K562 (cell line): Measurements from ENCODE around the gene ADSS1. TPM values are rescaled to one million over a fixed set of nuclear protein-coding genes. Genes with fewer than 3 reads are reported as not detected.

Experiments used
- ATAC-seq: fragments of 200-7000 bp; cut with Tn5 transposase; 3 replicates; pipeline ENCODE4 v1.9.1; 2020; ENCODE audit warnings: moderate library complexity
- BruUV-seq: library from RNA; stranded (reverse); fragments of 400-500 nt; replicated peaks from 2 replicates; lab custom pipeline; 2021; lab: Mats Ljungman, UMichigan
- CTCF ChIA-PET: fragments of 300-600 bp; formaldehyde crosslinking; extraction: SDS; loops from one replicate; lab custom pipeline; 2021; ENCODE audit warnings: low intra/inter-chr PET ratio; lab: Yijun Ruan, JAX
- POLR2A ChIA-PET: fragments of 300-600, 350-650 bp; sonication (Branson Sonifier 250); formaldehyde crosslinking; extraction: SDS; loops from one replicate; lab custom pipeline; 2021; ENCODE audit warnings: antibody characterized with exemption, inconsistent platforms; lab: Yijun Ruan, JAX
- DNase-seq, 4 experiments: peaks; one replicate each; pipeline versions ENCODE4 v3.0.0 to v3.0.0-alpha.2; 2011 to 2018; ENCODE audit warnings: low spot score in 3 of 4, mixed read lengths in 3 of 4; ENCODE audit errors: extremely low read depth in 1 of 4
- FAIRE-seq: peaks from 2 replicates; lab custom pipeline; 2011; peaks lifted over from hg19 to GRCh38; lab: Jason Lieb, UNC
- H2AFZ ChIP-seq: 2 replicates; pipeline ENCODE4 v1.6.0; 2011; ENCODE audit warnings: low read depth, low read length, control low read depth, inconsistent platforms
- H3K27ac ChIP-seq: fragments of 200-600 bp; 3 replicates; pipeline ENCODE4 v1.8.0; 2011; ENCODE audit warnings: low read depth, mild to moderate bottlenecking, control low read depth, inconsistent platforms, low read length, moderate library complexity, mixed read lengths; ENCODE audit errors: extremely low read depth
- H3K27me3 ChIP-seq, 2 experiments: fragments of 300-600 bp in 1 of 2; 2 replicates in 1 of 2; 3 replicates in 1 of 2; pipeline versions ENCODE4 v1.6.0 to v1.8.0; 2011; ENCODE audit warnings: inconsistent platforms in 2 of 2, low read length in 2 of 2, mild to moderate bottlenecking in 1 of 2, mixed read lengths in 1 of 2, moderate library complexity in 1 of 2; ENCODE audit not compliant: control insufficient read depth in 2 of 2, insufficient read depth in 2 of 2
- H3K36me3 ChIP-seq: fragments of 300-600 bp; 3 replicates; pipeline ENCODE4 v1.8.0; 2011; ENCODE audit warnings: mild to moderate bottlenecking, low read length, inconsistent platforms; ENCODE audit not compliant: control insufficient read depth, insufficient read depth
- H3K4me1 ChIP-seq, 2 experiments: fragments of 200-600 bp in 1 of 2; replicated peaks in 1 of 2; 2 replicates in 1 of 2; 3 replicates in 1 of 2; pipeline versions ENCODE4 v1.5.1 to v1.8.0; 2011; ENCODE audit warnings: inconsistent platforms in 2 of 2, low read length in 2 of 2, mild to moderate bottlenecking in 1 of 2, mixed read lengths in 1 of 2, moderate library complexity in 1 of 2; ENCODE audit not compliant: control insufficient read depth in 2 of 2, insufficient read depth in 2 of 2
- H3K4me2 ChIP-seq: 2 replicates; pipeline ENCODE4 v1.6.1; 2011; ENCODE audit warnings: low read length, control low read depth, inconsistent platforms, mixed read lengths; ENCODE audit not compliant: insufficient read depth
- H3K4me3 ChIP-seq: fragments of 200-600 bp; sonication (generic), shearing (Covaris generic); 2 replicates; pipeline ENCODE4 v1.5.1; 2016; ENCODE audit warnings: control low read depth, inconsistent platforms
- H3K79me2 ChIP-seq: fragments of 200-600 bp; 3 replicates; pipeline ENCODE4 v1.8.0; 2011; ENCODE audit warnings: low read length, inconsistent platforms; ENCODE audit not compliant: control insufficient read depth, insufficient read depth
- H3K9ac ChIP-seq, 2 experiments: 2 replicates each; pipeline versions ENCODE4 v1.6.0 to v1.6.1; 2011; ENCODE audit warnings: low read depth in 2 of 2, low read length in 2 of 2, control low read depth in 1 of 2, inconsistent platforms in 1 of 2, mild to moderate bottlenecking in 1 of 2, mixed read lengths in 1 of 2; ENCODE audit not compliant: insufficient read depth in 1 of 2
- H3K9me1 ChIP-seq: one replicate; pipeline ENCODE4 v1.6.0; 2011; ENCODE audit warnings: inconsistent platforms, mild to moderate bottlenecking, low read length, moderate library complexity; ENCODE audit not compliant: control insufficient read depth, insufficient read depth
- H3K9me3 ChIP-seq: replicated peaks from 2 replicates; pipeline ENCODE4 v1.5.1; 2011; ENCODE audit warnings: low read depth, low read length, inconsistent platforms; ENCODE audit not compliant: control insufficient read depth, insufficient read depth
- H4K20me1 ChIP-seq: replicated peaks from 2 replicates; pipeline ENCODE4 v1.6.1; 2011; ENCODE audit warnings: low read length, inconsistent platforms, mixed read lengths; ENCODE audit not compliant: control insufficient read depth, insufficient read depth
- CBFB ChIP-seq: sonication (generic); formaldehyde crosslinking; IDR thresholded peaks from 2 replicates; pipeline ENCODE4 v1.4.0; 2020; ENCODE audit warnings: mild to moderate bottlenecking, missing genetic modification reagents
- EP300 ChIP-seq: IDR thresholded peaks from 2 replicates; pipeline ENCODE4 v1.6.1; 2012; ENCODE audit warnings: low read length, improper control_type of control experiment
- PCBP1 ChIP-seq: fragments of 200-400 bp; formaldehyde crosslinking; IDR thresholded peaks from 2 replicates; pipeline ENCODE4 v1.6.1; 2018; ENCODE audit warnings: mild to moderate bottlenecking, low read depth, low read length; ENCODE audit not compliant: poor library complexity, severe bottlenecking
- ZNF507 ChIP-seq: conservative IDR thresholded peaks from 2 replicates; pipeline ENCODE4 v1.6.1; 2017; ENCODE audit warnings: missing genetic modification characterization, missing compliant biosample characterization
- WGBS: fragments of 100-300 bp; shearing (Covaris generic); methylation state at CpG from one replicate; pipeline ENCODE4 v1.1.6; 2016; ENCODE audit warnings: low coverage, mixed read lengths; ENCODE audit not compliant: insufficient coverage; ENCODE audit errors: missing lambda C conversion rate; 5-methylcytosine and 5-hydroxymethylcytosine counted together
- in situ Hi-C: fragments of 300-500 bp; cut with MboI; formaldehyde crosslinking; loops from 4 replicates; pipeline ENCODE4 v1.15.0; 2018; ENCODE audit warnings: inconsistent platforms, mixed read lengths
- intact Hi-C: fragments of 100-400 bp; cut with micrococcal nuclease; formaldehyde crosslinking; loops from 2 replicates; pipeline ENCODE4 v1.14.2; 2022
- polyA plus RNA-seq, 8 experiments: library from polyadenylated mRNA; depleted of rRNA in 4 of 8; stranded (reverse) in 5 of 8; unstranded in 3 of 8; fragments of >200 nt; fragmentation: Nextera tagmentation in 2 of 8; fragmentation: Illumina TruSeq in 1 of 8; extraction: Ambion mirVana in 2 of 8; extraction: Trizol in 1 of 8; gene quantifications; 2 replicates each; pipeline versions ENCODE4 v1.2.1 to v1.2.3, GENCODE V29; 2011 to 2014; ENCODE audit warnings: inconsistent platforms in 1 of 8, missing spikeins in 1 of 8
- total RNA-seq, 7 experiments: library from RNA; depleted of rRNA in 6 of 7; stranded (reverse); fragments of >200 nt in 6 of 7; fragmentation: Illumina TruSeq in 2 of 7; extraction: Trizol in 2 of 7; gene quantifications; 2 replicates each; pipeline versions ENCODE4 v1.2.1 to v1.2.3, GENCODE V29; 2011 to 2021; ENCODE audit warnings: low replicate concordance in 1 of 7
- TF ChIP-seq, protein P1 (sequence below): fragments of 250-450 bp; sonication (Bioruptor Pico); IDR thresholded peaks from 2 replicates; pipeline ENCODE4 v1.4.0; 2020

Gene ADSS1
- total and polyA plus RNA-seq, 9 of the 15 experiments (the other 6 are each of a cell fraction or from before 2014, with no cell fraction given), result 0.53 to 5.9 (median 3.9) TPM

DNA sequence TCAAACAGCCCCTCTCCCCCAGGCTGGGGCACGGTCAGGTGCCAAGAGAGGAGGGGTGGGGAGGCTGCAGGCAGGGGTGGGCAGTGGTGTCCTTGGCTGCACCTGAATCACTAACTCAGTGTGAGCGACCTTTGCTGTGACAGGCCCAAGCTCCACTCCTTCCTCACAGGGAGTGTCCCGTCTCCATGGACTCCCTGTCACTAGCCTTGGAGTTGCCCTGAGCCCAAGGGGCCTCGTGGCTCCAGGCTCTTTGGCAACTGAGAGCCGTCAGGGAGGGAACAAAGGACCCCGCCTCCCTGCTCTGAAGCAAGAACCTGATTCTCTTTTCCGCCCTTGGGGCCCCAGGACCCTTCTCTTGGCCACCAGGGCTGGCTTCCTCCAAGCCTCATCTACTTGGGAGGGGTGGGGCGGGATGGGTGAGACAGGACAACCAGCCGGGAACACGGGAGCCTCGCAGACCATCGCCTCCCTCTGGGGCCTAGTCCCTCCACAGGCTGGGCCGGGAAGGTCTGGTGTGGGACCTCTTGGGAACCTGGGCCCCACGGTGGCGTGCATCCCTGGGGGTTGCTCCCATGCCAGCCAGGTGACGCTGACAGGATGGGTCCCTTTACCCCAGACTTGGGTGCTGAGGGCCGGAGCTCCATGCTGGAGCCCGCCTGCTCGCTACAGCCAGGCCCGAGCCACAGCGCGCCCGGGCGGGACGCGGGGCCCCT, 935 bp upstream of the ADSS1 start:
- WGBS, result 14% methylated on average over 13 of the region's 26 CpGs
- POLR2A ChIA-PET, result no interaction called here

More for the DNA sequence above, 935 bp upstream of the ADSS1 start:
- H3K79me2 ChIP-seq, result peaks cover 13% of the 10 kb centered on the region
- no peaks in the 10 kb centered on the region for H4K20me1 ChIP-seq
- intact Hi-C loops (no loop called here), in situ Hi-C loops (no loop called here)
- no peaks in the 10 kb centered on the region for H3K36me3 ChIP-seq
- no peak for FAIRE-seq
- H3K9me3 ChIP-seq, result no peaks in the 10 kb centered on the region
- H3K4me1 ChIP-seq, result peaks cover 7 to 66% of the 10 kb centered on the region in 2 experiments; a peak in 3 of 5 replicates
- peak overlapping the region; percentile 66 for H3K4me3 ChIP-seq
- no TSS peak for BruUV-seq
- peak overlapping the region in 1 of 2 experiments; percentile 89; a peak in 2 of 4 replicates for H3K9ac ChIP-seq
- H3K27ac ChIP-seq, result no peak overlapping the region
- no peak for TF ChIP-seq ZNF507 (tag)
- TF ChIP-seq EP300, result no peak
- TF ChIP-seq, protein P1, sequence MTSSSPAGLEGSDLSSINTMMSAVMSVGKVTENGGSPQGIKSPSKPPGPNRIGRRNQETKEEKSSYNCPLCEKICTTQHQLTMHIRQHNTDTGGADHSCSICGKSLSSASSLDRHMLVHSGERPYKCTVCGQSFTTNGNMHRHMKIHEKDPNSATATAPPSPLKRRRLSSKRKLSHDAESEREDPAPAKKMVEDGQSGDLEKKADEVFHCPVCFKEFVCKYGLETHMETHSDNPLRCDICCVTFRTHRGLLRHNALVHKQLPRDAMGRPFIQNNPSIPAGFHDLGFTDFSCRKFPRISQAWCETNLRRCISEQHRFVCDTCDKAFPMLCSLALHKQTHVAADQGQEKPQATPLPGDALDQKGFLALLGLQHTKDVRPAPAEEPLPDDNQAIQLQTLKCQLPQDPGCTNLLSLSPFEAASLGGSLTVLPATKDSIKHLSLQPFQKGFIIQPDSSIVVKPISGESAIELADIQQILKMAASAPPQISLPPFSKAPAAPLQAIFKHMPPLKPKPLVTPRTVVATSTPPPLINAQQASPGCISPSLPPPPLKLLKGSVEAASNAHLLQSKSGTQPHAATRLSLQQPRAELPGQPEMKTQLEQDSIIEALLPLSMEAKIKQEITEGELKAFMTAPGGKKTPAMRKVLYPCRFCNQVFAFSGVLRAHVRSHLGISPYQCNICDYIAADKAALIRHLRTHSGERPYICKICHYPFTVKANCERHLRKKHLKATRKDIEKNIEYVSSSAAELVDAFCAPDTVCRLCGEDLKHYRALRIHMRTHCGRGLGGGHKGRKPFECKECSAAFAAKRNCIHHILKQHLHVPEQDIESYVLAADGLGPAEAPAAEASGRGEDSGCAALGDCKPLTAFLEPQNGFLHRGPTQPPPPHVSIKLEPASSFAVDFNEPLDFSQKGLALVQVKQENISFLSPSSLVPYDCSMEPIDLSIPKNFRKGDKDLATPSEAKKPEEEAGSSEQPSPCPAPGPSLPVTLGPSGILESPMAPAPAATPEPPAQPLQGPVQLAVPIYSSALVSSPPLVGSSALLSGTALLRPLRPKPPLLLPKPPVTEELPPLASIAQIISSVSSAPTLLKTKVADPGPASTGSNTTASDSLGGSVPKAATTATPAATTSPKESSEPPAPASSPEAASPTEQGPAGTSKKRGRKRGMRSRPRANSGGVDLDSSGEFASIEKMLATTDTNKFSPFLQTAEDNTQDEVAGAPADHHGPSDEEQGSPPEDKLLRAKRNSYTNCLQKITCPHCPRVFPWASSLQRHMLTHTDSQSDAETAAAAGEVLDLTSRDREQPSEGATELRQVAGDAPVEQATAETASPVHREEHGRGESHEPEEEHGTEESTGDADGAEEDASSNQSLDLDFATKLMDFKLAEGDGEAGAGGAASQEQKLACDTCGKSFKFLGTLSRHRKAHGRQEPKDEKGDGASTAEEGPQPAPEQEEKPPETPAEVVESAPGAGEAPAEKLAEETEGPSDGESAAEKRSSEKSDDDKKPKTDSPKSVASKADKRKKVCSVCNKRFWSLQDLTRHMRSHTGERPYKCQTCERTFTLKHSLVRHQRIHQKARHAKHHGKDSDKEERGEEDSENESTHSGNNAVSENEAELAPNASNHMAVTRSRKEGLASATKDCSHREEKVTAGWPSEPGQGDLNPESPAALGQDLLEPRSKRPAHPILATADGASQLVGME (CRISPR knock-in tag), result no peak
- TF ChIP-seq CBFB (CRISPR knock-in tag), result 0 out of 2 replicates have a peak, but pooled peaks have one; percentile 20
- TF ChIP-seq PCBP1, result peak; percentile 15
- H3K9me1 ChIP-seq, result no peaks in the 10 kb centered on the region
- no peak for ATAC-seq
- H2AFZ ChIP-seq, result 0 out of 2 replicates have a peak overlapping the region, but pooled peaks have one; percentile 40
- CTCF ChIA-PET, result no interaction called here
- H3K27me3 ChIP-seq, result no peaks in the 10 kb centered on the region
- peak in 1 of 4 experiments; percentile 11 for DNase-seq
- 0 out of 2 replicates have a peak overlapping the region, but pooled peaks have one; percentile 89 for H3K4me2 ChIP-seq
